HCT116 (cell line): Measurements from ENCODE around the gene RAP1GAP2.

ENCODE experiments used
- ATF3 ChIP-seq: IDR thresholded peaks from 2 replicates; pipeline ENCODE4 v1.6.1; 2012
- CTCF ChIP-seq, 3 experiments: fragments of 200-600 bp in 1 of 3; sonication (generic) in 1 of 3; IDR thresholded peaks in 2 of 3; conservative IDR thresholded peaks in 1 of 3; 2 replicates each; pipeline ENCODE4 v1.5.1; 2012 to 2017; ENCODE audit warnings: low read depth in 2 of 3, low read length in 2 of 3, antibody characterized with exemption in 1 of 3, borderline replicate concordance in 1 of 3, control low read depth in 1 of 3, mild to moderate bottlenecking in 1 of 3, mixed read lengths in 1 of 3, mixed run types in 1 of 3, moderate library complexity in 1 of 3; ENCODE audit not compliant: insufficient read depth in 1 of 3
- POLR2A ChIP-seq: IDR thresholded peaks from 2 replicates; pipeline ENCODE4 v1.7.0; 2011; ENCODE audit warnings: borderline replicate concordance; ENCODE audit not compliant: insufficient read depth, insufficient read length; ENCODE audit errors: extremely low read depth
- TCF7L2 ChIP-seq: IDR thresholded peaks from 2 replicates; pipeline ENCODE4 v1.7.0; 2011; ENCODE audit warnings: borderline replicate concordance, inconsistent platforms; ENCODE audit not compliant: insufficient read depth, insufficient read length; ENCODE audit errors: extremely low read depth

GRCh38 chr17:2804912-2805311, 8.7 kb downstream of the RAP1GAP2 start:
- TF ChIP-seq POLR2A (no peak), TCF7L2 (no peak), CTCF (IDR thresholded peaks at IDR 0.05 in 2 of 3, conservative IDR thresholded peaks at IDR 0.05 in 1 of 3; ENCODE audit: borderline replicate concordance in 1 of 3, insufficient read depth in 1 of 3, low read depth in 2 of 3, low read length in 2 of 3) (no peak), ATF3 (no peak)
